ENCODE measurements around the gene HOXD10.

The HOXD10 gene

GRCh38 chr2:176096243-176096985, 20.2 kb upstream of the HOXD10 start:
- DNase-seq, result no peak

GRCh38 chr2:176096986-176097819, 19.4 kb upstream of the HOXD10 start:
- DNase-seq, result peak in 3 of 4 experiments; percentile 11 to 24 (median 22)

DNA sequence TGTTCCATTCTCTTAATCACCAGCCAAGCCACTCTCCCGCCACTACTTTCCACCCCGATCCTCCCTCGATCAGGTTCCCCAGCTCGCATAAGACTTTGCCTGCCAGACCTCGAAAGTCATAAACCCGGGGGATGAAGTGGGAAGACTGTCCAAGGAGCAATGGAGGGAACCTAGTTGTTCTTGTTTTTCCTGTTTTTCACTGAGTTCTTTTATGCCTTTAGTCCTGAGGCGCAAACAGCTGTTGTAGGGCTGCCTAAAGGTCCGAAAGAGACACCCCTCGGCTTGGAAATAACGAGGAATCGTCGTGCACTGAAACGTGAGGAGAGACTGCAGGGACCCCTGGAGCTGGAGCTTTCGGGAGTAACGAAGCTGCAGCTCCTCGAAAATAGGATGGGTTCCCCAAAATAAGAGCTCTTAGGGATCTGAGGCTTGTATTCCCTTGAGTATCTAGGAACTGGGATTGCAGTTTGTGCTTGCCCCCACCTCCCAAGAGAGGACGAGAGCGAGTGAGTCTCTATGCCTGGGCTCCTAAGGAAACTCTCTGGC, 18.7 kb upstream of the HOXD10 start:
- no peak for DNase-seq

GRCh38 chr2:176098366-176099158, 18.0 kb upstream of the HOXD10 start:
- DNase-seq, result no peak

DNA sequence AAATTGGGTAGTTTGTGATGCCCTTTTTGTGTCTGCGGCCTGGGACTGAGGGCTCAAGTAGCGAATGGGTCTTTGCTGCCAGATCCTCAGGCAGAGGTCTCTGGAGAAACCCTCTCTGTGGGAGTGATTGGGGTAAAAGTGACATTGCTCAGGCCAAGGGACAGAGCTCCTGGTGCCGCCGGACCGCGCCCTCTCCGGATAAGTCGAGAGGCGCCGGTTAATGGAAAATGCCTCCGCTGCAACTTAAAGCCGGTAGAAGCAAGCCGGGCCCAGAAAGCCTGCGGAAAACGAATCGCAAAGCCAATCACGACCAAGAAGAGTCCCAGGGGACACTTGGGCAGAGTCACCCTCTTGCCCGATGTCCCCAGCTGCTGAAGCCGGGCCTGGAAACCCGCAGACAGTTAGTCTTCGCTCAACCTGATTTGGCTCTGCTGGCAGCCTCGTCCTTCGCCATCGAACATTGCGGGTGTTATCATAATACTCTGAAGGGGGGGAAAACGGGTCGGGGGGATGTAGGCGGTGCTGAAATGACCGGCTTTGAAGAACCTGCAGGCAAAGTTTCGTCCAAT, 17.3 kb upstream of the HOXD10 start:
- DNase-seq, result no peak

GRCh38 chr2:176099728-176100546, 16.6 kb upstream of the HOXD10 start, which contains the start of gene HOXD12:
Gene HOXD12 (plus strand): TSS chr2:176099795. CDS start chr2:176099802, 7 bp downstream.
- no peak for DNase-seq

- no peak for DNase-seq
These were observed 15.9 kb upstream of the HOXD10 start for GRCh38 chr2:176100547-176101140.

GRCh38 chr2:176101216-176101830, 15.3 kb upstream of the HOXD10 start:
- no peak for DNase-seq

DNA sequence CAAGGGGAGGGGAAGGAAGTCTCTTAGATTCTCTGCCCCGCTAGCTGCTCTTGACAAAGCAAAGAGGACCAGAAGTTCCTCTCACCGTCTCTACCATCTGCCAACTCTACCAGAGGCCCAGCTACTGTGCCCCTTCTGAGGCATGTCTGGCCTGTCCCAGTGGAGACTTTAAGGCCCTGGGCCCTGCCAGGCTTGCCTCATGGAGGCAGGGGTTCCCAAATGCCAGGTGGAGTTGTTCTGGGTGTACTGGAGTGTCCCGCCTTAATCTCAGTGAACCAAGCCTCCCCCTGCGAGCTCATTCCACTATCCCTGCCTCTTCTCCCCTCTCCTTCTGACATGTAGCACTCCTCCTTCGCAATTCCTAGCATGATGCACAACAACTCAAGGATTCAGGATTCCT, 14.7 kb upstream of the HOXD10 start:
- no peak for DNase-seq

- DNase-seq, result no peak
These were observed 14.2 kb upstream of the HOXD10 start for GRCh38 chr2:176102309-176102866.

DNA sequence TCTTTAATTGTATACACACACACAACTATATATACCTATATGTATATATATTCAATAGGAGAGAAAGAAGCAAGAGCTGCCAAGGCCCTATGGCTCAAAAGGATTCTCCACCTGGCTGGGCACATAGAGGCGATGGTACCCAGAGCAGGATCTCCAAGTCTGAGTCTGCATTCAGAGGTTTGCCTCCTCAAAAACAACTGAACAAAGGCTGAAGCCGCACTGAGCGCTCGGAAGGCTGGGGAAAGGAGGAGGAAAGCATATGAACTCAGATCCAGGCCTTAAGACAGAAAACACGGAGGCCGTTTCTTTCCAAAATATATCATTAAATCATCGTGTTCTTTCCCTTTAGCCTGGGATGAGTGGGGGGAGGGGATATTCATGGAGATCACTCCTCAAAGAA, 13.4 kb upstream of the HOXD10 start:
- no peak for DNase-seq

- no peak for DNase-seq
These were observed 12.7 kb upstream of the HOXD10 start for GRCh38 chr2:176103742-176104315.

DNA sequence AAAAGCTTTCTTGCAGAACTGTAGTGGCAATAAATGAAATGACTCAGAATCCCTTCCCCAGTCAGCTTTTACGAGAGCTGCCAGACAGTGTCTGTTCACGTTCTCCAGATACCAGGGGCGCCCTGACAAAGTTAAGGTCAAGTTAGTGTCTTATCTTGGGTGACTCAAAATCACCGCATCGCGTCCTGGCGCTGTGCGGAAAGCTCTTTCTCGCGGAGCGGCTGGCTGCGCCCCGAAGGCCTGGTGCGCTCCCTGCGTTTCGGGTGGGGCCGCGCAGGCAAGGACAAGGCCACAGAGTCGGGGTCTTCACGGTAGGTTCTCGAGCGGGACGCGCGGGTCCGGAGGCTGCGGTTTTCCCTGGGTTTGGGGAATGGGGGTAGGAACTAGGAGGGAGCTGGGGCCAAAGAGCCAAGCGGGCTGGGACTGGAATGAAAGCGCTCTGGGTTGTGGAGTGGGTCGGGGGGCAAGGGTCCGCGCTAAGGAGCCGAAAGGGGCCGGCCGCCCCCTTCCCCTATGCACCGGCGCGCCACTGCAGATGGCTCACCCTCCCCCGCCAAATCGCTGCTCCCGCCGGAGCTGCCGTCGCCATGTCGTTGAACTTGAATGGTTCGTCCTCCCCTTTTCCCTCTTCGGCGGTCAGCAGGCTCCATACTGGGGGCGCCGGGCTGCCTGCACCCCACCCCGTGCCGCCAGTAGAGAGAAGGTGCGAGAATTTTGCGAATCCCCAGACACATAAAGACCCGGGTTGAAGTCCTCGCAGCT, 12.1 kb upstream of the HOXD10 start:
- no peak for DNase-seq

GRCh38 chr2:176105078-176105729, 11.4 kb upstream of the HOXD10 start:
- DNase-seq, result no peak

DNA sequence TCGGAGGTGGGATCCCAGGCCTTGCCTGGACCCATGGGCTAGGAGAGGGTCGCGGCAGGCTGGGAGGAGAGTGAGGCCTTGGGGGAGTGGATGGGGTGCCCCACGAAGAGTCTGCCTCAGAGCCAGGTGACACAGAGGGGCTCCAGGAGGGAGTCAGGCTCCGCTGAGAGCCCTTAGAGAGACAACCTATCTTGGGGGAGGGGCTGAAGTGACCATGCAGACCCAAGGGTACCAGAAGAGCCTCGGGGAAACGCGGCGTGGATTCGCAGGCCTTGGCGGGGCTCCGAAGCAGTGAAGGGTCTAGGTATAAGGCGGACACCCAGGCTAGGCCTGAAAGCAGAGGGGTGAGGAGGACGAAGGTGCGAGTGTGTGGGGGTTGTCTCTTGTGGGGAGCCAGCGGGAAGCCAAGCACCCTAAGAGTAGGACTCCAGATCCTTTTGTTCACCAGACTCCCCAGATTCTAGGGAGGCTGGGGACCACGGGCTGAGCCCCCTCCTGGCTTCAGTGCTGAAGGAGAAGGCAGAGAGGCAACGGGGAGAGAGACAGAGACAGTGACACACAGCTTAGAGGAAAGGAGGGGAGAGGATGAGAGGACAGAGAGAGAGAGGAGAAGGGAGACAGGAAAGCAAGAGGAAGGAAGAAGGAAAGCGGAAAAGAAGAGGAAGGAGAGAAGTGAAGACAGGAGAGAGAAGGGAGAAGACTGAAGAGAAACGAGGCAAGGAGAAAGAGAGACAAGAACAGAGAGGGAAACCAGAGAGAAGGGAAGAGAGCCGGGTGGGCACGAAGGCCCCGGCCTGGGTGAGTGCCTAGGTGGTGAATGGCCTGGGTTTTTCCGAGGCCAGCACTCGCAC, 10.6 kb upstream of the HOXD10 start:
- no peak for DNase-seq

DNA sequence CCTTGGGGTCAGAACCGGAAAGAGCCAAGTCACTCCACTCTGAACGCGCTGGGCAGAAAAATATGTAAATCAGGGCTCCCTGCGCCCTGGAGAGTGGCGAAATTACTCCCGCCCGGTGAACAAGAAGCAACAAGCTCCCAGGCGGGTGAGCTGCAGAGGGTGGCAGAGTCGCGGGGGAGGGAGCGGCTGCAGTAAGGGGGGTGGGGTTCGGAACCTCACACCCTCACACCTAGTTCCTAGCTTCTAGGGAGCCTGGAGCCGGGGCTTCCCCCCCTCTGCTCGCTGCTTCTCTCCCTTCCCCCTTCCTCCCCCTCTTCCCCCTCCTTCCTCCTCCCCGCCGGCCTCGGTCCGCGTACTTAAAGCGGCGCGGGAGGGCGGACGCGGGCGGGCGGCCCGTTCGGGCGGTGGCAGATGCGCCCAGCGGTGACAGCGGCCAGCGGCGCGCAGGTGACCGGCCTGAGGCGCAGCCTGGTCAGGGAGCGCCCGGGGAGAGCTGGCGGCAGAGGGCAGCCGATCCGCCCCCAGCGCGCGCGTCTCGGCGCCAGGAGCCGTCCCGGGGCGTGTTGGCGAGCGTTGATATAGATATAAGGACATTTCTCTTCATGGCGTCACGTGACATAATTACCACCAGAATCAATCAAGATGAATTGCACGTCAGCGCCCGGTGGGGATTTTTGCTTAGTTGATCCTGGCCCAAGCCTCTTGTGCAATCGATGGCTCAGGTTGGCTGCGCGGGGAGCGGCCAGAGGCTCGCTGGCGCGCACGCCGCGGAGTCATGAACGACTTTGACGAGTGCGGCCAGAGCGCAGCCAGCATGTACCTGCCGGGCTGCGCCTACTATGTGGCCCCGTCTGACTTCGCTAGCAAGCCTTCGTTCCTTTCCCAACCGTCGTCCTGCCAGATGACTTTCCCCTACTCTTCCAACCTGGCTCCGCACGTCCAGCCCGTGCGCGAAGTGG, 9.7 kb upstream of the HOXD10 start, which contains the start of gene HOXD11:
TSS of gene HOXD11 (plus strand) at position 700 of the 959 bp plus-strand sequence. CDS start at position 776, 76 bp downstream.
- no peak for DNase-seq

All from activated CD4-positive, CD25-positive, alpha-beta regulatory T cell (primary cell).